Measurements from ENCODE around the gene REM2. TPM values are rescaled to one million over a fixed set of nuclear protein-coding genes. Genes with fewer than 3 reads are reported as not detected.

The REM2 gene
- total RNA-seq, 1 experiment from 2014 or later = 1.5 TPM

- POLR2A ChIA-PET = interaction anchor here (0.8 to 2.4 kb wide), 6 partner anchors 10 to 176 kb away, joined by 3 to 14 read pairs (median 5); partner anchors contain the start of genes ACIN1, C14orf119, PRMT5 and REM2
- Mint-ChIP-seq H3K27me3 (ENCODE audit: low read depth) (peaks cover 2% of the 10 kb centered on the region; the same call in 1 of the 2 replicates), H3K27ac (peak overlapping the region; percentile 98), H3K36me3 (peaks cover 48% of the 10 kb centered on the region), H3K4me3 (peak overlapping the region; percentile 92), H3K4me1 (peaks cover 17% of the 10 kb centered on the region), H3K9me3 (no peaks in the 10 kb centered on the region)
- ATAC-seq (no peak), DNase-seq (ENCODE audit: low spot score) (no peak)
- CTCF ChIA-PET = interaction anchor here (0.9 to 2.8 kb wide), 20 partner anchors 8 to 363 kb away, joined by 3 to 19 read pairs (median 4); partner anchors contain the start of genes ACIN1, C14orf119, LRP10 and PRMT5
- TF ChIP-seq EMX1 (CRISPR knock-in tag; IDR thresholded peaks at IDR 0.05) = no peak
- no peak for TF ChIP-seq MLX (CRISPR knock-in tag; IDR thresholded peaks at IDR 0.05)
- TF ChIP-seq E2F1 (CRISPR knock-in tag; IDR thresholded peaks at IDR 0.05) = no peak
- TF ChIP-seq TCF7 (CRISPR knock-in tag; IDR thresholded peaks at IDR 0.05; ENCODE audit: low read depth) = no peak
Measured at GRCh38 chr14:22919601-22919921, 36.5 kb downstream of the REM2 start.

DNA sequence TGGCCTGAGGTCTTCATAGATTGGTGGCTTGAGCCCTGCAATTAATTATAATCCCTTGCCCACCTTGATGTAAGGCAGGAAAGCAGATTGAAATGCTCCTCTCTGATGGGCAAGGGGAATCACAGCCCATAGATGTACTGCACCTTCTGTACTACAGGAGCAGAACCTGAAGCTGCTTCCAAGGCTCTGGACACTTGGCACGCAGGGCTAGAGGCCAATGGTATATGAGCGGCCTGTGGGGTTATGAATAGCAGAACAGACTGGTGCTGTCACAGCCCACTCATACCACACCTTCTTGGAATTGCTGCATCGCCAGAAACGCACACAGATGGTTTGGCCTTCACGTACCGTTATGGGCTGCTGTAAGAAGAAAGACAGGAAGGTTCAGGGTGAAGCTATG, 37.7 kb downstream of the REM2 start:
- Mint-ChIP-seq H3K4me3 (no peak overlapping the region), H3K36me3 (peaks cover 55% of the 10 kb centered on the region)
- CTCF ChIA-PET = interaction anchor here (0.8 to 2.8 kb wide), 6 partner anchors 9 to 156 kb away, joined by 3 to 19 read pairs (median 6); partner anchors contain the start of gene PRMT5

DNA sequence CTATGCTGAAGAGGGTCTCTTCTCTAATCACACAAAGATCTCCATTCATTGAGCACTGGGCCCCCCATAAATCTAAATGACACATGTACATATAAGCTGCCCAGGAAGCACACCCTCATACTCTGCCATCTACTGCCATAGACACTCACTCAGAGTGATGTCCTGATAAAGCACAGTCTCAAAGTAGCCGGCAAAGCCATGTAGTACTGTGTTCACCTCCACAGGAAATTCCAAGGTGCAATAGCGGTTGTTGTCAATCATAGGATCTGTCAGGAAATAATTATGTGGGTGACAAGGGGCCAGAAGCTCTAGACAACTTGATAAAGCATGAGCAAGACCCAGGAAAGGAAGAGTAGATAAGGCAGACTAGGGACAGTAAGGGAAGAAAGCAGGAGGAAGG, 39.3 kb downstream of the REM2 start:
- ChIA-PET CTCF (no interaction called here), POLR2A (no interaction called here)
- no peak overlapping the region for H3K4me3 Mint-ChIP-seq
- no peak overlapping the region for H3K27ac Mint-ChIP-seq
- H3K9me3 Mint-ChIP-seq = no peaks in the 10 kb centered on the region
- TF ChIP-seq NFYB (CRISPR knock-in tag; conservative IDR thresholded peaks at IDR 0.05; ENCODE audit: low read depth) (no peak), IRF2 (CRISPR knock-in tag; IDR thresholded peaks at IDR 0.05; ENCODE audit: borderline replicate concordance, low read depth) (no peak), NFE2L1 (CRISPR knock-in tag; IDR thresholded peaks at IDR 0.05) (no peak), JAZF1 (CRISPR knock-in tag; IDR thresholded peaks at IDR 0.05) (no peak), ZNF416 (CRISPR knock-in tag; IDR thresholded peaks at IDR 0.05) (no peak), ATF2 (CRISPR knock-in tag; IDR thresholded peaks at IDR 0.05; ENCODE audit: borderline replicate concordance, low read depth) (no peak), RELA (CRISPR knock-in tag; IDR thresholded peaks at IDR 0.05; ENCODE audit: borderline replicate concordance) (no peak), ZNF671 (CRISPR knock-in tag; IDR thresholded peaks at IDR 0.05) (no peak), MXD4 (CRISPR knock-in tag; IDR thresholded peaks at IDR 0.05; ENCODE audit: borderline replicate concordance) (no peak)
- TF ChIP-seq, protein P1, sequence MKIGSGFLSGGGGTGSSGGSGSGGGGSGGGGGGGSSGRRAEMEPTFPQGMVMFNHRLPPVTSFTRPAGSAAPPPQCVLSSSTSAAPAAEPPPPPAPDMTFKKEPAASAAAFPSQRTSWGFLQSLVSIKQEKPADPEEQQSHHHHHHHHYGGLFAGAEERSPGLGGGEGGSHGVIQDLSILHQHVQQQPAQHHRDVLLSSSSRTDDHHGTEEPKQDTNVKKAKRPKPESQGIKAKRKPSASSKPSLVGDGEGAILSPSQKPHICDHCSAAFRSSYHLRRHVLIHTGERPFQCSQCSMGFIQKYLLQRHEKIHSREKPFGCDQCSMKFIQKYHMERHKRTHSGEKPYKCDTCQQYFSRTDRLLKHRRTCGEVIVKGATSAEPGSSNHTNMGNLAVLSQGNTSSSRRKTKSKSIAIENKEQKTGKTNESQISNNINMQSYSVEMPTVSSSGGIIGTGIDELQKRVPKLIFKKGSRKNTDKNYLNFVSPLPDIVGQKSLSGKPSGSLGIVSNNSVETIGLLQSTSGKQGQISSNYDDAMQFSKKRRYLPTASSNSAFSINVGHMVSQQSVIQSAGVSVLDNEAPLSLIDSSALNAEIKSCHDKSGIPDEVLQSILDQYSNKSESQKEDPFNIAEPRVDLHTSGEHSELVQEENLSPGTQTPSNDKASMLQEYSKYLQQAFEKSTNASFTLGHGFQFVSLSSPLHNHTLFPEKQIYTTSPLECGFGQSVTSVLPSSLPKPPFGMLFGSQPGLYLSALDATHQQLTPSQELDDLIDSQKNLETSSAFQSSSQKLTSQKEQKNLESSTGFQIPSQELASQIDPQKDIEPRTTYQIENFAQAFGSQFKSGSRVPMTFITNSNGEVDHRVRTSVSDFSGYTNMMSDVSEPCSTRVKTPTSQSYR (CRISPR knock-in tag; IDR thresholded peaks at IDR 0.05) = no peak
- H3K36me3 Mint-ChIP-seq = peaks cover 67% of the 10 kb centered on the region
- no peak for DNase-seq (ENCODE audit: low spot score)
- peaks cover 17% of the 10 kb centered on the region for H3K4me1 Mint-ChIP-seq
- no peak for ATAC-seq
- peaks cover 2% of the 10 kb centered on the region; the same call in 1 of the 2 replicates for H3K27me3 Mint-ChIP-seq (ENCODE audit: low read depth)

More for the DNA sequence above, 37.7 kb downstream of the REM2 start:
- H3K27me3 Mint-ChIP-seq (ENCODE audit: low read depth) = peaks cover 2% of the 10 kb centered on the region; the same call in 1 of the 2 replicates
- H3K4me1 Mint-ChIP-seq = peaks cover 17% of the 10 kb centered on the region
- H3K27ac Mint-ChIP-seq = no peak overlapping the region
- POLR2A ChIA-PET = no interaction called here
- no peaks in the 10 kb centered on the region for H3K9me3 Mint-ChIP-seq
- TF ChIP-seq E2F4 (CRISPR knock-in tag; IDR thresholded peaks at IDR 0.05; ENCODE audit: borderline replicate concordance, low read depth) (no peak), EMX1 (CRISPR knock-in tag; IDR thresholded peaks at IDR 0.05) (no peak)
- ATAC-seq (no peak), DNase-seq (ENCODE audit: low spot score) (no peak)

All from WTC11 (cell line).